Liver (tissue), 3 donors: ENCODE data around the gene IL20.

Experiments used
- FOXA1 ChIP-seq: IDR thresholded peaks from 2 replicates; pipeline ENCODE4 v1.6.1; 2016; ENCODE audit warnings: antibody characterized with exemption
- GABPA ChIP-seq, 2 donors: IDR thresholded peaks in 1 of 2; conservative IDR thresholded peaks in 1 of 2; 2 replicates each; pipeline ENCODE4 v1.6.1; 2016; ENCODE audit warnings: antibody characterized with exemption in 2 of 2, mild to moderate bottlenecking in 1 of 2, moderate library complexity in 1 of 2
- JUND ChIP-seq, 2 donors: IDR thresholded peaks; 2 replicates each; pipeline ENCODE4 v1.6.1; 2016; ENCODE audit warnings: antibody characterized with exemption in 2 of 2
- SP1 ChIP-seq: IDR thresholded peaks from 2 replicates; pipeline ENCODE4 v1.6.1; 2018; ENCODE audit warnings: antibody characterized with exemption, mild to moderate bottlenecking
- TAF1 ChIP-seq: conservative IDR thresholded peaks from 2 replicates; pipeline ENCODE4 v1.6.1; 2016; ENCODE audit warnings: antibody characterized with exemption, mild to moderate bottlenecking
- YY1 ChIP-seq: IDR thresholded peaks from 2 replicates; pipeline ENCODE4 v1.6.1; 2016; ENCODE audit warnings: antibody characterized with exemption, mild to moderate bottlenecking
- TF ChIP-seq, protein P1 (sequence below): fragments of 150-350 bp; IDR thresholded peaks from 2 replicates; pipeline ENCODE4 v1.5.1; 2017; ENCODE audit warnings: improper control_type of control experiment, low read depth, low read length; ENCODE audit not compliant: missing input control
- TF ChIP-seq, protein P2 (sequence below): IDR thresholded peaks from 2 replicates; pipeline ENCODE4 v1.6.1; 2016; ENCODE audit warnings: antibody characterized with exemption, mild to moderate bottlenecking
- TF ChIP-seq, protein P3 (sequence below): IDR thresholded peaks from 2 replicates; pipeline ENCODE4 v1.6.1; 2016; ENCODE audit warnings: antibody characterized with exemption
- TF ChIP-seq, protein P4 (sequence below): IDR thresholded peaks from 2 replicates; pipeline ENCODE4 v1.6.1; 2016; ENCODE audit warnings: antibody characterized with exemption
- donor health status: healthy.
- donor health status: healthy.

DNA sequence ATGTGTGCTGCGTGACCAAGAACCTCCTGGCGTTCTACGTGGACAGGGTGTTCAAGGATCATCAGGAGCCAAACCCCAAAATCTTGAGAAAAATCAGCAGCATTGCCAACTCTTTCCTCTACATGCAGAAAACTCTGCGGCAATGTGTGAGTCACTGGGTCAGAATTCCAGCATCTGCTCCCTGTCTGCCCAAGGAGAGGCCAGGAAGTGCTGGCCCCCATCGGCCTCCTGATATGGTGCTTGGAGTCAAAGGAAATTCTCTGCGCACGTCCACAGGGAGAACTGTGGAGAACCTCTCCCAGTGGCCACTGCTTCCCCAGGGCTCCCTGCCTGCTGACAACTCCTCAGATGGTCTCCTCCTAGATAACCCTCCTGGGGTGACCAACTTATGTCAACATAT, 25.6 kb upstream of the IL20 start:
- TF ChIP-seq, protein P1, sequence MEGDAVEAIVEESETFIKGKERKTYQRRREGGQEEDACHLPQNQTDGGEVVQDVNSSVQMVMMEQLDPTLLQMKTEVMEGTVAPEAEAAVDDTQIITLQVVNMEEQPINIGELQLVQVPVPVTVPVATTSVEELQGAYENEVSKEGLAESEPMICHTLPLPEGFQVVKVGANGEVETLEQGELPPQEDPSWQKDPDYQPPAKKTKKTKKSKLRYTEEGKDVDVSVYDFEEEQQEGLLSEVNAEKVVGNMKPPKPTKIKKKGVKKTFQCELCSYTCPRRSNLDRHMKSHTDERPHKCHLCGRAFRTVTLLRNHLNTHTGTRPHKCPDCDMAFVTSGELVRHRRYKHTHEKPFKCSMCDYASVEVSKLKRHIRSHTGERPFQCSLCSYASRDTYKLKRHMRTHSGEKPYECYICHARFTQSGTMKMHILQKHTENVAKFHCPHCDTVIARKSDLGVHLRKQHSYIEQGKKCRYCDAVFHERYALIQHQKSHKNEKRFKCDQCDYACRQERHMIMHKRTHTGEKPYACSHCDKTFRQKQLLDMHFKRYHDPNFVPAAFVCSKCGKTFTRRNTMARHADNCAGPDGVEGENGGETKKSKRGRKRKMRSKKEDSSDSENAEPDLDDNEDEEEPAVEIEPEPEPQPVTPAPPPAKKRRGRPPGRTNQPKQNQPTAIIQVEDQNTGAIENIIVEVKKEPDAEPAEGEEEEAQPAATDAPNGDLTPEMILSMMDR: no peak
- TF ChIP-seq SP1 (no peak), TAF1 (no peak), FOXA1 (no peak), JUND (IDR thresholded peaks at IDR 0.05) (no peak), YY1 (no peak), GABPA (IDR thresholded peaks at IDR 0.05 in 1 of 2, conservative IDR thresholded peaks at IDR 0.05 in 1 of 2) (no peak)
- TF ChIP-seq, protein P2, sequence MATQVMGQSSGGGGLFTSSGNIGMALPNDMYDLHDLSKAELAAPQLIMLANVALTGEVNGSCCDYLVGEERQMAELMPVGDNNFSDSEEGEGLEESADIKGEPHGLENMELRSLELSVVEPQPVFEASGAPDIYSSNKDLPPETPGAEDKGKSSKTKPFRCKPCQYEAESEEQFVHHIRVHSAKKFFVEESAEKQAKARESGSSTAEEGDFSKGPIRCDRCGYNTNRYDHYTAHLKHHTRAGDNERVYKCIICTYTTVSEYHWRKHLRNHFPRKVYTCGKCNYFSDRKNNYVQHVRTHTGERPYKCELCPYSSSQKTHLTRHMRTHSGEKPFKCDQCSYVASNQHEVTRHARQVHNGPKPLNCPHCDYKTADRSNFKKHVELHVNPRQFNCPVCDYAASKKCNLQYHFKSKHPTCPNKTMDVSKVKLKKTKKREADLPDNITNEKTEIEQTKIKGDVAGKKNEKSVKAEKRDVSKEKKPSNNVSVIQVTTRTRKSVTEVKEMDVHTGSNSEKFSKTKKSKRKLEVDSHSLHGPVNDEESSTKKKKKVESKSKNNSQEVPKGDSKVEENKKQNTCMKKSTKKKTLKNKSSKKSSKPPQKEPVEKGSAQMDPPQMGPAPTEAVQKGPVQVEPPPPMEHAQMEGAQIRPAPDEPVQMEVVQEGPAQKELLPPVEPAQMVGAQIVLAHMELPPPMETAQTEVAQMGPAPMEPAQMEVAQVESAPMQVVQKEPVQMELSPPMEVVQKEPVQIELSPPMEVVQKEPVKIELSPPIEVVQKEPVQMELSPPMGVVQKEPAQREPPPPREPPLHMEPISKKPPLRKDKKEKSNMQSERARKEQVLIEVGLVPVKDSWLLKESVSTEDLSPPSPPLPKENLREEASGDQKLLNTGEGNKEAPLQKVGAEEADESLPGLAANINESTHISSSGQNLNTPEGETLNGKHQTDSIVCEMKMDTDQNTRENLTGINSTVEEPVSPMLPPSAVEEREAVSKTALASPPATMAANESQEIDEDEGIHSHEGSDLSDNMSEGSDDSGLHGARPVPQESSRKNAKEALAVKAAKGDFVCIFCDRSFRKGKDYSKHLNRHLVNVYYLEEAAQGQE: no peak
- TF ChIP-seq, protein P3, sequence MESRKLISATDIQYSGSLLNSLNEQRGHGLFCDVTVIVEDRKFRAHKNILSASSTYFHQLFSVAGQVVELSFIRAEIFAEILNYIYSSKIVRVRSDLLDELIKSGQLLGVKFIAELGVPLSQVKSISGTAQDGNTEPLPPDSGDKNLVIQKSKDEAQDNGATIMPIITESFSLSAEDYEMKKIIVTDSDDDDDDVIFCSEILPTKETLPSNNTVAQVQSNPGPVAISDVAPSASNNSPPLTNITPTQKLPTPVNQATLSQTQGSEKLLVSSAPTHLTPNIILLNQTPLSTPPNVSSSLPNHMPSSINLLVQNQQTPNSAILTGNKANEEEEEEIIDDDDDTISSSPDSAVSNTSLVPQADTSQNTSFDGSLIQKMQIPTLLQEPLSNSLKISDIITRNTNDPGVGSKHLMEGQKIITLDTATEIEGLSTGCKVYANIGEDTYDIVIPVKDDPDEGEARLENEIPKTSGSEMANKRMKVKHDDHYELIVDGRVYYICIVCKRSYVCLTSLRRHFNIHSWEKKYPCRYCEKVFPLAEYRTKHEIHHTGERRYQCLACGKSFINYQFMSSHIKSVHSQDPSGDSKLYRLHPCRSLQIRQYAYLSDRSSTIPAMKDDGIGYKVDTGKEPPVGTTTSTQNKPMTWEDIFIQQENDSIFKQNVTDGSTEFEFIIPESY: no peak
- TF ChIP-seq, protein P4, sequence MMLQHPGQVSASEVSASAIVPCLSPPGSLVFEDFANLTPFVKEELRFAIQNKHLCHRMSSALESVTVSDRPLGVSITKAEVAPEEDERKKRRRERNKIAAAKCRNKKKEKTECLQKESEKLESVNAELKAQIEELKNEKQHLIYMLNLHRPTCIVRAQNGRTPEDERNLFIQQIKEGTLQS: no peak
